NCI-H82 (cell line): ENCODE data around the gene CDK5RAP3.
"Not testable (repeated sequence)": the region's sequence is repeated elsewhere in the genome, so short reads cannot be mapped to it uniquely, and the experiment has no call there.

Source experiments
- DNase-seq: peaks from one replicate; lab custom pipeline; 2025; lab: John Stamatoyannopoulos, UW

Gene CDK5RAP3

DNA sequence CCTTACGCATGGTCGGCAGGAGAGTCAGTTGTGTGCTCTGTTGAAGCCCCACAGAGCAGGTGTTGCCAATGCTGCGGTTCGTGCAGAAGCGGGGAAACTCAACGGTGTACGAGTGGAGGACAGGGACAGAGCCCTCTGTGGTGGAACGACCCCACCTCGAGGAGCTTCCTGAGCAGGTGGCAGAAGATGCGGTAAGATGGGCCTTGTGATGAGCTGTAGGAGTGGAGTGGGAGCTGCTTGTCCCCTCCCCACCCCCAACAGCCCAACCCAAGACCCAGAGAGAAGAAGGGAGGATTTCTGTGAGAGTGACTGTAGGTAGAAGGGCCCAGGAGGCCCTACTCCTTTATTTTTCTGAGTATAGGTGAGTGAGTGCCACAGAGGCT, 4.9 kb downstream of the CDK5RAP3 start:
- no peak for DNase-seq

DNA sequence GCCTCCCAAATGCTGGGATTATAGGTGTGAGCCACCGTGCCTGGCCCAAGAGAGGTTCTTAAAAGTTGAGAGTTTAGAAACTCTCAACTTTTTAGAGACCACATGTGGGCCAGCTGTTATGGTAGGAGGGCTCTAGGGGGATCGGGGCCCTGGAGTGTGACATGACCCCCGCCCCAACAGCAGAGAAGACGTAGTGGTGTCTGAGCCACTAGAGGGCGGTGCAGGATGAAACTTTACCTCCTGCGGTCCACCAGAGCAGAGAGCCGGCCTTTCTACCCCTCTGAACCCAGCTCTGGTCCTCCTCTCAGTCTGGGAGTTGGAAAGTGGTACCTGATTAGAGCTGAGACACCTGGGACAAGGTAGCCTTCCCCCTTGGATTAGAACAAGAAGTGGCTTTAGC, 7.4 kb downstream of the CDK5RAP3 start:
- DNase-seq = peak; percentile 95

DNA sequence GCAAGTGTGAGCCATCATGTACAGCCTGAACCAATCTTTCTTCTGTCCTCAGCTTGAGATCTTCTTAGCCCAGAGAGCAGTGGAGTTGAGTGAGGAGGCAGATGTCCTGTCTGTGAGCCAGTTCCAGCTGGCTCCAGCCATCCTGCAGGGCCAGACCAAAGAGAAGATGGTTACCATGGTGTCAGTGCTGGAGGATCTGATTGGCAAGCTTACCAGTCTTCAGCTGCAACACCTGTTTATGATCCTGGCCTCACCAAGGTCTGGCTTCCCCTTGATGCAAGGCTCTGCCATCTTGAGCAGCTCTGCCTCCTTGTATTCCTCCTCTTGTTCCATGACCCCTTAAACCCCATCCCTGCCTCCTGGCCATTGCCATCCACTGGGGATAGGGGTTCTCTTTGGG, 9.6 kb downstream of the CDK5RAP3 start:
- peak; percentile 48 for DNase-seq

DNA sequence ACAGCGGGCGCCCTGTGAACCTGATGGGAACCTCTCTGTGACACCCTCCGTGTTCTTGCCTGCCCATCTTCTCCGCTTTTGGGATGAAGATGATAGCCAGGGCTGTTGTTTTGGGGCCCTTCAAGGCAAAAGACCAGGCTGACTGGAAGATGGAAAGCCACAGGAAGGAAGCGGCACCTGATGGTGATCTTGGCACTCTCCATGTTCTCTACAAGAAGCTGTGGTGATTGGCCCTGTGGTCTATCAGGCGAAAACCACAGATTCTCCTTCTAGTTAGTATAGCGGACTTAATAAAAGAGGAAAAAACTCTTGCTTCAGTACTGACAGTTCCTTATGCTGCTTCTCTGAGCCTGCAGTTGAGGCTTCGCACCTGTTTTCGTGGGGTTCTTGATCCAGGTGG, 10.5 kb downstream of the CDK5RAP3 start:
- no peak for DNase-seq

DNA sequence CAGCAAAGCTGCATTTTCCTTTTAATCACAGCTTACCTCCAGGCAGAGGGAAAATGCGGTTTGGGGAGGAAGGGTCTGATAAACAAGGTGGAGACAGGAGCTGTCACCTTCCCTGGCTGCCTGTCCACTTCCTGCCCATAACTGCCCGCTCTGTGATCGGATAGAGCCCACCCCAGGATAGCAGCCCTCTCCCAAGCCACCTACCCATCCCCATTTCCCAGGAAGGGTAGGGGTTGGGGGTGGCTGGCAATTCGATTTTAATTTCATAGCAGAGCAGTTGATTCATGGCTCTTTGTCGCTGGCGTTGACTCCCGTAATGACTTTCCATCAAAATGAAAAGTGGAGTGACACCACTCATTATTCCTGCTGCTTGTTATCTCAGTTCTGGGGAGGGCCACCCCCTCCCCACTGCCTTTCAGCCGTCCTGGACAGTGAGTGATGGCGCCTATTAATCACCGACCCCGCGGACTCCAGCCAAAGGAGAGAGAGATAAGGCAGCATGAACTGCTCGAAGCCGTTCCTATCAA, 11.2 kb downstream of the CDK5RAP3 start:
- no peak for DNase-seq

DNA sequence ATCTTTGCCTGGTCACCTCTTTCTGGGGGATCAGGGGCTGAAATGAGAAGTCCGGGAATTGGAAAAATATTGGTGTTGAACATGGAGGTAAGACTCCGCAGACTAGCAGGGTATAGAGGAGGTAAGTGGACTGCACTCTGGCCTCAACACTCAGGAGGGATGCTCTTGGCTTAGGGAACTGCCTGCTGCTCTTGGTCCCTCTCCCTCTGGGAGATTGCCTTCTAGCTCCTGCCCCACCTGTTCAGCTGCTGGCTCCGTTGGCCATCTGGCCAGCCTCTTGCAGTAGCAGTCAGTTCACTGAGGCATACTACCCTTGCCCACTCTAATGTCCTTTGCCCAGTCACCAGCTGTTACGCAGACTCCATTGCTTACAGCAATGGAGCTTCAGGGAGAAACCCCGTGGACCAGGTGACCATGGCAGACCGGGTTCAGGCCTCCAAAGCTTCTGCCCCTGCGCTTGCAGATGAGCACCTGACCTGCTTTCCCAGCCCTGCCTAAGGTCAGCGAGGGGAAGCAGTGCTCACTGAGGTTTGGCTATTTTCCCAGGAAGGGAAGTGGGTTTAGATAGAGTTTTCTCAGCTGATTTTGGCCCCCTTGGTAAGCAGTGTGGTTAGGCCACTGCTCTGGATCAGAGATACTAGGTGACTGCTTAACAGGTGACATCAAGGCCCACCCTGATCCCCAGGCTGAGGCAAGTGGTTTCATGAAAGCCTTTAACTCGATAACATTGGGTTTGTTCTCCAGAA, 11.9 kb downstream of the CDK5RAP3 start:
- peak; percentile 71 for DNase-seq

GRCh38 chr17:47983492-47984223, 12.7 kb downstream of the CDK5RAP3 start:
- no peak for DNase-seq

- DNase-seq = no peak
These were observed 15.6 kb downstream of the CDK5RAP3 start for GRCh38 chr17:47986520-47986919.

DNA sequence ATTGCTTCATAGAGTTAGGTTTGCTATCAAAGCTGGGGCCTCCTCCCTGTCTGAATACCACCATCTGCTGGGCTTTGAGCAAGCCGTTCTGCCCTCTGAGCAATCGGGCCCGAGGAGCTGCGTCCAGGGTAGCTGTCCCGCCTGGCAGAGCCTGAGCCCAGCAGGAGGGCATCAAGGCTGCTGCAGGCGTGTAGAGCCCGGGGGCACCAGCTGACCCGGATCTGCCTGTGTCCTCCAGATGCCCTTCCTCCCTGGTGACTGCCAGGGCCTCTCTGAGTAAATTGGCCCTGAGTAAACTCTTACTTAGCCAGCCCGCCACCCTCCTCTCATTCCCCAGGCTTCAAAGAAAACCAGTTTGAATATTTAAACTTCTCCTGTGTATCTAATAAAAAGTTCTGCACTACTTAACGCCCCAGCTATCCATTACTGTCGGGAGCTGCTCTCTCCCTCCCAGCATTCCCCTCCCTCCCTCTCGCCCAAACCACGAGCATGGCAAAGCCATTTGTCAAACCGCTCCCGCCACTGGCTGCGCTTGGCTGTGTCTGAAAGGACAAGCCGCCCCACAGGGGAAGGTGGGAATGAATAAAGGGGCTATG, 16.4 kb downstream of the CDK5RAP3 start:
- peak; percentile 77 for DNase-seq

DNA sequence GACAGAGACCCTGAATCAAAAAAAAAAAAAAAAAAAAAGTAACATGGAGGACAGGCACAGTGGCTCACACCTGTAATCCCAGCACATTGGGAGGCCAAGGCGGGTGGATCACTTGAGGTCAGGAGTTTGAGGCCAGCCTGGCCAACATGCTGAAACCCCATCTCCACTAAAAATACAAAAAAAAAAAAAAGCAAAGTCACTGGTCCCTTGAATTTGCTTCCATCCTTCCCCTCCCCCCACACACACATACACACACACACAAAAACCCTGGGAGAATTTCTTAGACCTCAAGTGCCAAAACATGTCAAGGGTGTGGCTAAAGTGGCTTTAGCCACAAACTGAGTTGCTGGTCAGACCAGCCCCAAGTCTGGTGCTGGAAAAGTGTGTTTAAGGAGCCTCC, 17.5 kb downstream of the CDK5RAP3 start:
- not testable (repeated sequence) for DNase-seq

DNA sequence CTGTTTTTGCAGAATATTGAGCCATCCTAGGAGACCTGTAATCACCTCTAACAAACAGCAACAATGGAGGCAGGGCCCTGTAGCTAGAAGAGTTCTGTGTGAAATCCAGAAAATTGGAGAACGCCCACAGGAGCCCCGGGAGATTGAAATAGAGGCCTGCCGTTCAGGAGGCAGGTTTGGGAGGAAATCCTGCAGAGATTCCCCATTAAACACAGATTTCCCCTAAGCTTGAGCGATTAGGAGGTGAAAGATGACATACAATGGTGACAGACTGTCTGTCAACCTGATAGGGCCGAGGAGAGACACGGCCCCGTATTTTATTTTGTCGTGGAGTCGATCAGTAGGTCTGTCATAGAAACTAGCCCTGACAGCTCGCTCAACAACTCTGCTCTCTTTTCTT, 18.2 kb downstream of the CDK5RAP3 start:
- peak; percentile 75 for DNase-seq

- DNase-seq = no peak
These were observed 18.8 kb downstream of the CDK5RAP3 start for GRCh38 chr17:47989700-47990099.

- DNase-seq = peak; percentile 62
These were observed 20.2 kb downstream of the CDK5RAP3 start for GRCh38 chr17:47990962-47991731.

DNA sequence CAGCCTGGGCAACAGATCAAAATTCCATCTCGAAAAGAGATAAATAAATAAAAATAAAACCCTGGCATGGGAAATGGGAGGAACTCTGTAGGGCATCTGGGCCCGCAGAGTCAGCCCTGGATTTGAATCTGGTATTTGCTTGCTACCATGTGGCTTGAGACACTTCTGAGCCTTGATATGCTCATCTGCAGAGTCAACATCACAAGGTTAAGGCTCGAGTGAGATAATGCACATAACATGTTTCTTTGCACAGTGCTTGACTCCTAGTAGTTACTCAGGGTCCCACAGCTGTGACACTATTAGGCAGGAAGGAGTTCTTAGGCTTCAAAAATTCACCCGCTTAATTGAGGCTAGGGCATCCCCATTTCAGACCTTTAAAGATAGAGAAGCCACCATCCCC, 21.3 kb downstream of the CDK5RAP3 start:
- no peak for DNase-seq

DNA sequence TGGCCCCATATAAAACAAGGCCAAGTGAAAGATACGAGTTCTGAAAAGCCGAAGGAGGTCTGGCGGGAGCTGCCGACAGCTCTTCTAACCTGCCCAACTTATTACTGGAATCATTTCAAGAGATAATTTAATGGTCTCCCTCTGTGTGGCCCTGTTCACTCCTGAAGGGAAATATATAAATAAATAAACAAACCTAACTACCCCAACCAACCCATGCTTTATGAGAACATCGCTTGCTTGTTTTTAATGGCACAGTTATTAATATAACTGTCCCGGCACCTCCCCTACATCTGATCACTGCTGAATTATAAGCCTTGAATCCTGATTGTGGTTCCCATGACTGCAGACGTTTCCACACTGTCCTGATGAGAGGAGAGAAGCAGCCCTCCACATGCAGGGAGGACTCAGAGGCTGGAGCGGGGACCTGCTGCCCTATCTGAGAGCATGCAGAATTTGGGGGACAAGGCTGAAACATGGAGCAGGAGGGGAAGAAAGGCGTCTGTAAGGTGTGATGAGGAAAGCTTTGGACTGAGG, 22.2 kb downstream of the CDK5RAP3 start:
- DNase-seq = no peak

- DNase-seq = peak; percentile 54
These were observed 23.1 kb downstream of the CDK5RAP3 start for GRCh38 chr17:47993964-47994363.

DNA sequence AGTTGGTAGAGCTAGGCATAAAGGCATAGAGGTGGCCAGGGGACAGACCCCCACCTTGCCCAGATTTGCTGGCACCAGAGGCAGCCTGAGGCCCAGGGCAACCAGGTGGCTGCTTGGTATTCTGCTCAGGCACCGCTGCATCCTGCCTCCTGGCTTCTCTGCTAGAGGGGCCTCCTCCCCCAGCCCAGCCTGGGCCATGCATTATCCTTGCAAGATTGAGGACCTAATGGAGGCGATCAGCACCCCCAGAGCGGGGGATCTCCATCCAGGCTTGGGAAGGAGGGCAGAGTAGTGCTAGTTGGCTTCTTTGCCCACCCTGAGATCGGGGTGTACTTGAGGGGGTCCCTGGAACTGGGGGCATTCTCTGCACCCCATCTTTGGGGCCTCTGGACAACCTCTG, 23.8 kb downstream of the CDK5RAP3 start:
- peak; percentile 52 for DNase-seq

DNA sequence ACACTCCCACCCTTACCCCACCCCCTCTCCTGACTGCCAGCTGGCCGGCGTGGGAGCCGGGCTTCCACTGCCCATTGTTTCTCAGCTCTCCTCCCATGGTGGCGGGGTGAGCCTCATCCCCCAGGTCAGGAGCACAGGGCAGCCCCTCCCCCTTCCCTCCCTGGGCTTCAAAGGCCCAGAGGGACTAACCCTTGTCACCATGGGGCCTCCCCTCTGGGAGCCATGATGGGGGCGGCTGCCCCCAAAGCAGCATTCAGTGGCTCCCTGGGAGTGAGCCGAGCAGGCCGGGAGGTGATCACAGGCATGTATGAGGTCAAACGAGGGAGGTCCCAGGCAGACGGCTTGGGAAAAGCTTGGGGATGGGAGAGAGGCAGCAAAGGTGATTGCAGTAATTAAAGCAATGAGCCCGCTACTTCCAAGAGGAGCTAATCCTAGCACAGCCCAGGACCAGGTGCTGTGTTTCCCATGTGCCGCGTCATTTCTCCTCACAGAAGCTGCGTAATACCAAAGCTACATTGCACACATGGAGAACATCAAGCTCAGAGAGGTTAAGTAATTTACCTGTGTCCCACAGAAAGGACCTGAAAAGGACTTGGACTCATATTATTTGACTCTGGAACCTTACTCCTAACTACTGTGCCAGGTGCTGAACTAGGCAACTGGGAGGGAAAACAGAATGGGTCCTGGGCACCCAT, 24.5 kb downstream of the CDK5RAP3 start:
- DNase-seq = peak; percentile 98

- DNase-seq = peak; percentile 85
These were observed 25.3 kb downstream of the CDK5RAP3 start for GRCh38 chr17:47996201-47996600.

- no peak for DNase-seq
These were observed 26.7 kb downstream of the CDK5RAP3 start for GRCh38 chr17:47997586-47997985.

DNA sequence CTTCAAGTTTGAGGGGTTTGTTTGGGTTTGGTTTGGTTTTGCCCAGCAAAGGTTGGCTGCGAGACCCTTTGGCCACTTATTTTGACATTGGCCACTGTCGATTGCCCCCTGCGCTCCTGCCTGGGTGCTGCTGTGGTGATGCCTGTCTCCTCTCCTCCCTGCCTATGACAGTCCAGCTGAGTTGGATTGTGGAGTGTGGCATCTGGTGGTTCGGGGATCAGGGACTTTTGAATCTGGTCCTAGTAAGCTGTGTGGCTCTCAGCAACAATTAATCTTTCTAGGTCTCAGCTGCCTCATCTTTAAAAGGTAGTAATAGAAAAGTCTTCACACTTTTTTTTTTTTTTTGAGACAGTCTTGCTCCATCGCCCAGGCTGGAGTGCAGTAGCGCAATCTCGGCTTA, 27.1 kb downstream of the CDK5RAP3 start:
- DNase-seq = peak; percentile 95
